Osteoblast (primary cell): ENCODE data around the gene KRT82. TPM values are rescaled to one million over a fixed set of nuclear protein-coding genes. Genes with fewer than 3 reads are reported as not detected.

ENCODE experiments used
- DNase-seq: peaks from one replicate; pipeline ENCODE4 v3.0.0; 2011; ENCODE audit warnings: low spot score, mixed read lengths; ENCODE audit not compliant: insufficient read length; ENCODE audit errors: missing footprints
- H2AFZ ChIP-seq: 2 replicates; pipeline ENCODE4 v1.6.0; 2011; ENCODE audit warnings: mild to moderate bottlenecking, low read length
- H3K27ac ChIP-seq: 2 replicates; pipeline ENCODE4 v1.5.1; 2011; ENCODE audit warnings: mild to moderate bottlenecking, low read depth, low read length, moderate library complexity
- H3K27me3 ChIP-seq: 2 replicates; pipeline ENCODE4 v1.6.0; 2012; ENCODE audit warnings: mild to moderate bottlenecking, control low read depth, inconsistent platforms, low read length, moderate library complexity; ENCODE audit not compliant: insufficient read depth
- H3K36me3 ChIP-seq: 2 replicates; pipeline ENCODE4 v1.5.1; 2011; ENCODE audit warnings: mild to moderate bottlenecking, low read length, control low read depth, moderate library complexity; ENCODE audit not compliant: insufficient read depth
- H3K4me1 ChIP-seq: 2 replicates; pipeline ENCODE4 v1.5.1; 2011; ENCODE audit warnings: mild to moderate bottlenecking, low read length, control low read depth, moderate library complexity; ENCODE audit not compliant: insufficient read depth
- H3K4me2 ChIP-seq: 2 replicates; pipeline ENCODE4 v1.6.0; 2011; ENCODE audit warnings: mild to moderate bottlenecking, low read length; ENCODE audit not compliant: insufficient read depth
- H3K4me3 ChIP-seq: fragments of 200-600 bp; sonication (generic); 3 replicates; pipeline ENCODE4 v1.5.1; 2012; ENCODE audit warnings: mild to moderate bottlenecking, low read length, inconsistent platforms; ENCODE audit not compliant: insufficient read depth
- H3K79me2 ChIP-seq: 2 replicates; pipeline ENCODE4 v1.6.0; 2012; ENCODE audit warnings: mild to moderate bottlenecking, low read length, control low read depth, inconsistent platforms; ENCODE audit not compliant: insufficient read depth
- H3K9me3 ChIP-seq: 2 replicates; pipeline ENCODE4 v1.5.1; 2011; ENCODE audit warnings: low read depth, low read length, control low read depth
- H4K20me1 ChIP-seq: 2 replicates; pipeline ENCODE4 v1.6.0; 2012; ENCODE audit warnings: mild to moderate bottlenecking, low read length, control low read depth; ENCODE audit not compliant: insufficient read depth
- CTCF ChIP-seq: IDR thresholded peaks from 2 replicates; pipeline ENCODE4 v1.5.1; 2011; ENCODE audit warnings: mild to moderate bottlenecking, low read depth, low read length, moderate library complexity; ENCODE audit errors: extremely low read depth
- total RNA-seq: library from RNA; depleted of rRNA; stranded (reverse); fragments of >200 nt; gene quantifications from 2 replicates; pipeline ENCODE4 v1.2.3, GENCODE V29; 2012

KRT82 gene
- total RNA-seq, 1 donor = not detected

GRCh38 chr12:52407918-52408317, 1.8 kb upstream of the KRT82 start:
- Histone ChIP-seq H4K20me1 (no peaks in the 10 kb centered on the region), H3K4me1 (no peaks in the 10 kb centered on the region), H3K27me3 (peaks cover 20% of the 10 kb centered on the region), H2AFZ (no peak overlapping the region), H3K9me3 (no peaks in the 10 kb centered on the region), H3K36me3 (no peaks in the 10 kb centered on the region), H3K4me3 (no peak overlapping the region), H3K79me2 (no peaks in the 10 kb centered on the region), H3K27ac (no peak overlapping the region), H3K4me2 (no peak overlapping the region)
- no peak for DNase-seq
- no peak for TF ChIP-seq CTCF

- peak; percentile 23 for TF ChIP-seq CTCF
- Histone ChIP-seq H3K4me3 (no peak overlapping the region), H3K9me3 (no peaks in the 10 kb centered on the region), H3K36me3 (no peaks in the 10 kb centered on the region), H2AFZ (no peak overlapping the region), H3K27ac (no peak overlapping the region), H3K4me1 (peaks cover 4% of the 10 kb centered on the region), H3K4me2 (no peak overlapping the region), H4K20me1 (no peaks in the 10 kb centered on the region), H3K79me2 (no peaks in the 10 kb centered on the region), H3K27me3 (peaks cover 28% of the 10 kb centered on the region)
- DNase-seq = no peak
Measured at GRCh38 chr12:52404951-52405350, 1.2 kb downstream of the KRT82 start.

- Histone ChIP-seq H3K9me3 (no peaks in the 10 kb centered on the region), H3K79me2 (no peaks in the 10 kb centered on the region), H3K27me3 (peaks cover 26% of the 10 kb centered on the region), H3K4me3 (no peak overlapping the region), H3K4me2 (no peak overlapping the region), H2AFZ (no peak overlapping the region), H3K27ac (no peak overlapping the region), H3K4me1 (peaks cover 4% of the 10 kb centered on the region), H3K36me3 (no peaks in the 10 kb centered on the region), H4K20me1 (no peaks in the 10 kb centered on the region)
- DNase-seq = peak; percentile 63
- no peak for TF ChIP-seq CTCF
Measured at GRCh38 chr12:52403561-52403960, 2.6 kb downstream of the KRT82 start.

GRCh38 chr12:52402873-52403540, 3.1 kb downstream of the KRT82 start:
- H3K9me3 ChIP-seq = no peaks in the 10 kb centered on the region
- peaks cover 4% of the 10 kb centered on the region for H3K4me1 ChIP-seq
- H2AFZ ChIP-seq = no peak overlapping the region
- no peak overlapping the region for H3K4me2 ChIP-seq
- no peak for TF ChIP-seq CTCF
- no peak overlapping the region for H3K27ac ChIP-seq
- H3K27me3 ChIP-seq = peaks cover 25% of the 10 kb centered on the region
- no peak overlapping the region for H3K4me3 ChIP-seq
- H3K36me3 ChIP-seq = no peaks in the 10 kb centered on the region
- H4K20me1 ChIP-seq = no peaks in the 10 kb centered on the region
- no peaks in the 10 kb centered on the region for H3K79me2 ChIP-seq
- DNase-seq = peak; percentile 29
